OCI-LY1 (cell line): ENCODE results near the gene PPP1R3C.

Source experiments
- CTCF ChIP-seq: fragments of 200-600 bp; sonication (generic), shearing (Covaris generic); IDR thresholded peaks from 2 replicates; pipeline ENCODE4 v1.5.1; 2017; ENCODE audit warnings: mild to moderate bottlenecking, antibody characterized with exemption, low read length, moderate library complexity, mixed read lengths
- EZH2 ChIP-seq: fragments of 200-600 bp; sonication (generic), shearing (Covaris generic); IDR thresholded peaks from 2 replicates; pipeline ENCODE4 v1.8.0; 2017; ENCODE audit warnings: borderline replicate concordance, mixed run types, mild to moderate bottlenecking, antibody characterized with exemption, low read length, moderate library complexity, mixed read lengths

- TF ChIP-seq CTCF (no peak), EZH2 (no peak)
These were observed 45.0 kb upstream of the PPP1R3C start for GRCh38 chr10:91677911-91678310.
